Esophagus mucosa (tissue), 1 donor: ENCODE results near the gene GBP6. TPM values are rescaled to one million over a fixed set of nuclear protein-coding genes. Genes with fewer than 3 reads are reported as not detected.
"Not testable (repeated sequence)": the region's sequence is repeated elsewhere in the genome, so short reads cannot be mapped to it uniquely, and the experiment has no call there.

Source experiments
- ATAC-seq: fragments of 200-7000 bp; cut with Tn5 transposase; one replicate; pipeline ENCODE4 v1.9.1; 2020
- total RNA-seq: library from RNA; stranded (reverse); gene quantifications from one replicate; pipeline ENCODE4 v1.2.4, GENCODE V29; 2023
- donor health status: DM: yes; HTN: yes; CAD: no.

The GBP6 gene
- total RNA-seq, 1 donor from 2014 or later: 430 TPM

DNA sequence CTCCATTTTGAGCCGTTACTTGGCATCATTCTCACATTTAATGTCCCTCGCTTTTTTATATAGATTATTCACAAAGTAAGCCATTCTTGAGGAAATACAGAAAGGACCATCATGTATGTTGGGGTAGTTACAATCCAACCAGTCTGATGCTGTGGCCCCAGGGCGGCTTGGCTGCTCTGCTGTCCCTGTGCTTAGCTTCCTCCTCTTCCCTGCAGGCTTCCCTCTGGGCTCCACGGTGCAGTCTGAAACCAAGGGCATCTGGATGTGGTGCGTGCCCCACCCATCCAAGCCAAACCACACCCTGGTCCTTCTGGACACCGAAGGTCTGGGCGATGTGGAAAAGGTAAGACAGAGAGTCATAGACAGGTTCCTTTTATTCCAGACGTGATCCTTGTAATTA, 5.5 kb downstream of the GBP6 start:
- ATAC-seq: peak; percentile 30

DNA sequence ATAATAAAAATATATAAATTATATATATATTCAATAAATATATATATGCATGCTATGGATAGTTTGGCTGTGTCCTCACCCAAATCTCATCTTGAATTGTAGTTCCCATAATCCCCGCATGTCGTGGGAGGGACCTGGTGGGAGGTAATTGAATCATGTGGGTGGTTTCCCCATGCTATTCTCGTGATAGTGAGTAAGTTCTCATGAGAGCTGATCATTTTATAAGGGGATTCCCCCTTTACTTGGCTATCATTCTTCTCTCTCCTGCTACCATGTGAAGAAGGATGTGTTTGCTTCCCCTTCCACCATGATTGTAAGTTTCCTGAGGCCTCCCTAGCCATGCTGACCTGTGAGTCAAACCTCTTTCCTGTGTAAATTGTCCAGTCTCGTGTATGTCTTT, 10.0 kb downstream of the GBP6 start:
- ATAC-seq: not testable (repeated sequence)

DNA sequence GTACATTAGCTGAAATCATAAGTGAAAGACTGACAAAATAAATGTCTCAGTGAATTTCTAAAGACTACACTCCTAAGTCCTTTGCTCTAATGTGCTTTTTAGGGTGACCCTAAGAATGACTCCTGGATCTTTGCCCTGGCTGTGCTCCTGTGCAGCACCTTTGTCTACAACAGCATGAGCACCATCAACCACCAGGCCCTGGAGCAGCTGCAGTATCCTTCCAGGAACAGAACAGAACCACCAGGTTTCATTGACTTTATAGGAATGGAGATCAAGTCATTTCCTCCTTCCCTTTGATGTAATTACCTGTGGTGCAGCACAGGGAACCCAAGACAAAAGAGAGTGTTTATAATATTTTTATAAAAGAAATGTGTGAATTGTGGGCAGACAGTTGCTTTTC, 14.1 kb downstream of the GBP6 start:
- no peak for ATAC-seq

DNA sequence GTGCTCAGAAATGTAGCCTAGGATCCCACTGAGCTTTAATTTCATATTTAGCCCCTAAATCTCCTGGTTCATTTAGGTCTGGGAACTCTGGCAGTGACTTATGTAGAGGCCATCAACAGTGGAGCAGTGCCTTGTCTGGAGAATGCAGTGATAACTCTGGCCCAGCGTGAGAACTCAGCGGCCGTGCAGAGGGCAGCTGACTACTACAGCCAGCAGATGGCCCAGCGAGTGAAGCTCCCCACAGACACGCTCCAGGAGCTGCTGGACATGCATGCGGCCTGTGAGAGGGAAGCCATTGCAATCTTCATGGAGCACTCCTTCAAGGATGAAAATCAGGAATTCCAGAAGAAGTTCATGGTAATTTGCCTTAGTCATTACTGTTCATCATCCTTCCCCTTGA, 17.8 kb downstream of the GBP6 start:
- no peak for ATAC-seq

DNA sequence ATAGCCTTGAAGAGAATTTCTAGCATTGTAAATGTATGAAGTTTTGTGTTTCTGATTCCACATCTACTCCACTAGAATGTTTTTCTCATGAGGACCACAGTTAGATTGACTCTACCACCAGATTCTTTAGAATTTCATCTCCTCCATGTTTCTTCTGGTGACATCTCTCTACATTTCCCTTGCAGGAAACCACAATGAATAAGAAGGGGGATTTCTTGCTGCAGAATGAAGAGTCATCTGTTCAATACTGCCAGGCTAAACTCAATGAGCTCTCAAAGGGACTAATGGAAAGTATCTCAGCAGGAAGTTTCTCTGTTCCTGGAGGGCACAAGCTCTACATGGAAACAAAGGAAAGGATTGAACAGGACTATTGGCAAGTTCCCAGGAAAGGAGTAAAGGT, 18.6 kb downstream of the GBP6 start:
- no peak for ATAC-seq

DNA sequence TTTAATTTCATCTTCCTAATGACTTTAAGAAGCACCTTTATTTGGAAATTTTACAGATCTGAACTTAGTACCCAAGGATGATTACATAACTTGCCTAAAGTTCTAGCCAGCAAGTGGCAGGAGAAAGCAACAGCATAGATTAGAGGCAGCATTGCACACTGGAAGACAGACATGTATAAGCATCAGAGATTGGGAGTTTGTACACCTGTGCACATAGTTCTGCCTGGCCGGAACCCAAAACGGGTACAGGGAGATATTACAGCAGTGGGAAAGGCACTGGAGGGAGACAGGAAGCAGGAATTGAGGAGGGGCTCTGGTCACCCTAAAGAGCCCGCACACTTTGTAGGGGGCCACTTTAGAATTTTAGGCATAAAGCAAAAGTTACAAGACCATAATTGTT, 19.3 kb downstream of the GBP6 start:
- ATAC-seq: no peak

DNA sequence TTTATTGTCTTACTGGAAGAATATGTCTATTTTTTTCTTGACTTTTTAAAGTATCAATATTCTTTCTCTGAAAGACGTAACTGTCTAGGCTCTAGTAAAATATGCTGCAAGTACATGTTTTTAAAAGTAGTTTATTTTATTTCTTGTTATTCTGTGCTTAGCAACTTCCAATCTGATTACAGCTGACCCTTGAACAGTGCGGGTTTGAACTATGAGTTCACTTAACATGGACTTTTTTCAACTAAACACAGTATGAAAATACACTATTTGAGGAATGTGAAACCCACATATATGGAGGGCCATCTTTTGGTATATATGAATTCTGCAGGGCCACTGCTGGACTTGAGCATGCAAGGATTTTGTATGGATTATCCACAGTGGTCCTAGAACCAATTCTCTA, 26.8 kb downstream of the GBP6 start:
- ATAC-seq: no peak

DNA sequence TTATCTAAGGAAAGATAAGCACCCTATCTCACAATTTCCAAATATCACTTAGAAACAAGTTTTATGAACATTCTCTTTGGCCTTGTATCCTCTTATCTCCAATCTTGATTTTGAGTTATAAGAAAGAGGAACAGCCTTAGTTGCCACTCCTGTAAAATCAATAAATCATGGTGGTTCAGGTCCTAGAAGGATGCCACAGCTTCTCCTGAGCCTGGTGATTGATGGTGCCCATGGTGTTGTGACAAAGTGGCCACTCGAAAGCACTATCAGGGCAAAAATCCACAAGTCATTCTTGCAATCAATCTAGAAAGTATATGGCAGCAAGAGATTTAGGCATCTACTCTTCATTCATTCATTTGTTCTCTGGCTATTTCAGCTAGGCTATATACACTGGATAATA, 27.8 kb downstream of the GBP6 start:
- no peak for ATAC-seq

DNA sequence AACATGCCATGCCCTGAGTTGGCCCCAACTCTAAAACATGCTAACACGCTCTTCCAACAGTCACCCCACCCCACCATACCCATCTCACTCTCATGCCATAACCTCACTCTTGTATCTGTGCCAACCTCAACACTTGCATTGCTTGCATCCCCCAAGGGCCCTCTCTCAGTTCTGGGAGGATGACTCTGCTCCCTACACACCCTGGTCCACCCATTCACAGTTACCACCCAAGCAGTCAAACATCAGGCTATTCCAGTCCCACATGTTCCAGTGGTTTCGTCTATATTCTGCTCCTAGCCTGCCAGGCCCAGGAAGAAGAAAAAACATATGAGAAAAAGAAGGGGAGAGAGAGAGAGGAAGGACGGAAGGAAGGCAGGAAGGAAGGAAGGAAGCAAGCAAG, 31.0 kb downstream of the GBP6 start:
- peak; percentile 91 for ATAC-seq

DNA sequence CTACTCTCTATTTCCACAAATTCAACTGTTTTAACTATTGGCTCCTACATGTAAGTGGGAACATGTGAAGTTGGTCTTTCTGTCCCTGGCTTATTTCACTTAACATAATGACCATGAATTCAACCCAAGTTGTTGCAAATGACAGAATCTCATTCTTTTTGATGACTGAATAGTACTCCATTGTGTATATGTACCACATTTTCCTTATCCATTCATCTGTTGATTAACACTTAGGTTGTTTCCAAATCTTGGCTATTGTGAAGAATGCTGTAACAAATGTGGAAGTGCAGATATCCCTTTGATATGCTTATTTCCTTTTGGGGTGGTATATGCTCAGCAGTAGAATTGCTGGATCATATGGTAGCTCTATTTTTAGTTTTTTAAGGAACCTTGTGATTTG, 33.0 kb downstream of the GBP6 start:
- ATAC-seq: no peak

DNA sequence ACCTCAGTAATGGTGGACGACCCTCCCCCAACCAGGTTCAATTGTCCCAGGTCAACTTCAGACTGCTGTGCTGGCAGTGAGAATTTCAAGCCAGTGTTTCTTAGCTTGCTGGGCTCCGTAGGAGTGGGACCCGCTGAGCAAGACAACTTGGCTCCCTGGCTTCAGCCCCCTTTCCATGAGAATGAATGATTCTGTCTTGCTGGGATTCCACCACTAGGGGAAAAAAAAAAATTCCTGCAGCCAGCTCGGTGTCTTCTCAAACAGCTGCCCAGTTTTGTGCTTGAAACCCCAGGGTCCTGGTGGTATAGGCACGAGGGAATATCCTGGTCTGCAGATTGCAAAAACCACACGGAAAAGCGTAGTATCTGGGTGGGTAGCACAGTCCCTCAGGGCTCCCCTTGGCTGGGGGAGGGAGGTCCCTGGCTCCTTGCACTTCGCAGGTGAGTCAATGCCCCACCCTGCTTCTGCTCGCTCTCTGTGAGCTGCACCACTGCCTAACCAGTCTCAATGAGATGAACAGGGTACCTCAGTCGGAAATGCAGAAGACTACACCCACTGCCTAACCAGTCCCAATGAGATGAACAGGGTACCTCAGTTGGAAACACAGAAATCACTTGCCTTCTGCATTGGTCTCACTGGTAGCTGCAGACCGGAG, 41.5 kb downstream of the GBP6 start:
- ATAC-seq: peak; percentile 62

DNA sequence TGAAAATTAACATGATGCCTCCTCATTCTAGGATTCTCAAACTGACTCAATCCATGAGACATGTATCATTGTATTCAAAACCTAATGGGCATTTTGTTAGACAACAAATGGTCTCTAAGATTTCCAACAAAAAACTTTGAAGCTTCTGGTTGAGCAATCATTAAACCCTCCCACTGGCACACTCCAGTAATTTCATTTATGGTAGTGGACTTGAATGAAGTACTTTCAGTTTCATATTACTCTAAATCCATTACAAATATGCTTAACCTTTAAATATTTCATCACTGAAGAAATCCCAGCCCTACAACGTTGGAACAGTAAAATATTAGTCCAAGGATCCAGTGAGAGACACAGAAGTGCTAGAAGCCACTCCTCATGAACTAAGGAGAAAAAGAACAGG, 43.5 kb downstream of the GBP6 start:
- peak; percentile 41 for ATAC-seq

DNA sequence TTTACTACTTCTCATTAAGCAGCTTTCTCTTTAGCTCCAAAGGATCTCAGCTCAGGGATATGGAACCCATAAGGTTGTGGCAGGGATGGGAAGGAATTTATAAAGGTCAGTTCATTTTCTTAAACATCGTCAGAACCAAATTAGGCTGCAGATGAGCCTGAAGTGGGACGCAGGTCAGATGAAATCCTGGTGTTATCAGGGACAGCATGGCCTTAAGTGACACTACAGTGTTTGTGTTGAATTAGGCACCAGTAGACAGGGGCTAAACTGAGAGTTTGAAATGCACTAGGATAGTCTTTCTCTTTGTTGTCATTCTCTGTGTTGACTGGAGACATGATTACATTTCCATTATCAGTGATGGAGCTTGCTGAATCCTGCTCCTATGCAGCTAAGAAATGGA, 43.9 kb downstream of the GBP6 start:
- ATAC-seq: peak; percentile 8

DNA sequence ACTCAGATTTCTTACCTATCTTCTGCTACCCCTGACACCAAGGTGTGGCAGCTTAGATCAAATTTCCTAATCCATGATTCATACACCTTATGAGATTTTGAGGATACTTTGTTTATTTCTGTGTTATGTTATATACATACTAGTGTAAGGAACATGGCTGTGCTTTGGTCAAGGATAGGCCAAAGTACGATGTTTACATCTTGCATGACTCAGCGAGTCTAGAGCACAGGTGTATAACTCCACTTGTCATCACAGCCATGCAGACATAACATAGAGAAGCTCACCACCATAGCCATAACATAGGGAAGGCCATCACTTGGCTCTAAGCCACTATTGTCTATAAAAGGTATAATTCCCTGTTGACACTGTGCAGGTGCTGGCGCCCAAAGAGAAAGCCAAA, 61.2 kb downstream of the GBP6 start:
- ATAC-seq: peak; percentile 34

DNA sequence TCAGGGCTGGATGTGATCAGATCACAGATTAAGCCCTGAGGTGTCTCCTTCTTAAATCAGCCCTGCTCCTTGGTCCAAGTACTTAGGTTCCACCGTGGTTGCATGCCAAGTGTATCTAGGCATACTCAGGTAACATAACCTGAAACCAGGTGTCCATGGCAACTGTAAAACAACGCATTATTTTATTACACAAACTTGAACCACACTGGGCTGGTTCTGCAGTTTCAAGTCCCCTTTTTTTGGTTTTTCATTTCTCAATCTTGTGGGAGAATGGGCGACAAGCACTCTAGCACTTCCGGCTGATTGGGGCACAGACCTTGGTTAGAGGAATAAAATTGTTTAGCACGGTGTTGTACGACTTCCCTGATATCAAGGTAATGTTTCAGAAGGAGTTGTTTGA, 65.2 kb downstream of the GBP6 start:
- ATAC-seq: no peak

DNA sequence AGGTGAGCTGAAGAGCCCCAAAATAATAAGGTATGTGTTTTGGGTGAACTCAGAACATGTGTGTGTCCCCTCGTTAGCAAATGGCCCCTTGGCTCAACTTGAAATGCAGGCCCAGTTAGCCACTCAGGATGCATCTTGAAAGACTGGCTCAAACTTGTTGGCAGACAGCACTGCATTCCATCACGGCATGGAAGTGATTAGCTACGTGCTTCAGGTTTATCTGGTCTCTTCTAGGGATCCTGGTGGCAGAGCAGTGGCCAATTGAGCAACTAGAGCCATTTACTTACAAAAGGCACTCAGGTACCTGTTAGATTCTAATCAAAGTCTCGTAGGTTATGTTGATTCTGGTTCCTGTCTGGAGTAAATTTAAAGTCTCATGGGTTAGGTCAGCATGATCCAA, 65.8 kb downstream of the GBP6 start:
- ATAC-seq: peak; percentile 86

DNA sequence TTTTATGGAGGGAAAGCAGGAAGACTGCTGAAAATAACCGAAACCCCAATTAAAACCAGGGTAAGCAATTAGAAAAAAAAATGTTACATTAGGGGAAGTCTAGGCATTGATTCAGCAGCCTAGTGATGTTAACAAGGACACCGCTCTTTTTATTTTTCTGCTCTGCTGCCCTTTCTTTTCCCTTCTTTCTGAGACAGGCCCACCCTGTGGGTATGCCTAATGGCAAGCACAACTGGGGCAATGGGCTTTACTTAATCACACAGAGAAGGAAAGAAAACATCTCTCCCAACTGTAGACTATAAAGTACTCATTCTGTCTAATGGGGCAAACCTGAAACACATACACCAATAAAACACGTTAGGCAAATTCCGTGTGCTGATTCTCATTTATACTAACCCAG, 69.6 kb downstream of the GBP6 start:
- no peak for ATAC-seq

DNA sequence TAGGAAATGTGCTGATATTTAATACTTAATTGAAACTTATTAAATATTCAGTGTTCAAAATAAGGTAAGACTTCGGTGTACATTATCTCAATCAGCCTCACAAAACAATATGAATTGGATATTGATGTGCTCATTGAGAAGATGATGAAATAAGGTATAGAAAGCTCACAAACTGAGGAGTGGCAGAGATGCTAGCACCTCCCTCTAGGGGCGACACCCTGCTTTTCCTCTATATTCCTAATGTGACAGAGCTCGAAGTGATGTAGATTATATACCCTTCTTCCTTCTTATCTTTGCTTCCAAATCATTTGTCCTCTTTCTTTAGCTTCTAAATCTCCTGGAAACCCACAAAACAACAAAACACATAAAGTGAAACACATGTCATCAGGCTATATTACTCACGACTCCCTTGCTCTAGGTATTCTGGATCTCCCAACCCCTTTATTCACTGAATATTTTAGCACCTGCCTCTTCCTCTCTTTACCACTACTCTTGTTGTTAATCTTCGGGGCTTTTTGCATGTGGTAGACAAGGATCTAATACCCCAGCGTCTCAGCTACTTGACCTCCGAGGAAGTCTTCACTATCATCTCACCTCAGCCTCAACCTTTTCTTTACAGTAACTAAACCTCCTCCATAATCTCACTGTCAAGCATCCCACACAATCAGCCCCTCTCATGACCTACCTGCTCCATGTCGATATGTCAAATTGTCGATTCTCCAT, 70.4 kb downstream of the GBP6 start:
- not testable (repeated sequence) for ATAC-seq

Other genes starting within 250 kb of the GBP6 start
- gene GBP2, start 237.9 kb upstream of the GBP6 start, total RNA-seq: 15.9 TPM
- not detected for gene GBP7, start 188.1 kb upstream of the GBP6 start, total RNA-seq
- gene GBP4, start 165.1 kb upstream of the GBP6 start, total RNA-seq: 1.0 TPM
- gene GBP5, start 91.2 kb upstream of the GBP6 start, total RNA-seq: 1.2 TPM
- 19.6 TPM for gene LRRC8B, start 160.8 kb downstream of the GBP6 start, total RNA-seq